HG03575 (cell line): ENCODE data around the gene FGFR2.

ENCODE experiments used
- ATAC-seq: cut with Tn5 transposase; IDR thresholded peaks from one replicate; pipeline ENCODE4 v1.9.1; 2021; ENCODE audit not compliant: unreplicated experiment, insufficient number of reproducible peaks, low FRiP score; ENCODE audit errors: extremely low read depth

The FGFR2 gene

DNA sequence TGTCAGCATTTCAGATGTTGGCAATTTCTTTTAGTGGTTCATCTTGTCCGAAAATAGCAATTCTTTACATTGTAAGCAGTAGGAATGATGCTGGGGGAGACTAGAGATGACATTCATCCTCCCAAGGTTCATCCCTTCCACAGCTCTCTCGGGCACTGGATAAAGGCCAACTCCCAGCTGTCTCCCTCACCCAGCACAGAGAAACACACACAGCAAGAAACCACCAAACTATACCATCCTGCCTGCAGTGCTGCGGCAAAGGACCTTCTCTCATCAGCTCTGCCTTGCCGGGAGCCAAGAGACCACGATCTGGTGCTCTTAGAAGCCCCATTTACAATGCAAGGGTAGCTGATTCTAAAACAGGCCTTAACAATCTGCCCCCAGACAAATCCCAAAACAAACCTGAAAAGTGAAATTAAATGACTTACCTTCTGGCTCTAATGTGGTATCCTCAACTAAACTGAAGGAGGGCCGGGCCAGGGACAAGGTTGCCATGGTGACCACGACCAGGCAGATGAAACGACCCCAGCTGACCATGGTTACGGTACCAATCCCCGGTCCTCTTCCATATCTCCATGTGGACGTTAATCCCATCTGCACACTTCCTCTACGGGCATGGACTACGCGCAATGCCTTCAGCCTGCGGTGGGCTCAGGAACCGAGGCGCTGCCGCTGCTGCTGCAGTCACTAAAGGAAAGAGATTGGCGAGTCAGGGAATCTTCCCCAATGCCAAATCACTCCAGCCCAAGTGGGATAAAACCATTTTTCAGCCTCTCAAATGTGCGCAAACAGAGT, 4.8 kb downstream of the FGFR2 start:
- ATAC-seq = no peak

DNA sequence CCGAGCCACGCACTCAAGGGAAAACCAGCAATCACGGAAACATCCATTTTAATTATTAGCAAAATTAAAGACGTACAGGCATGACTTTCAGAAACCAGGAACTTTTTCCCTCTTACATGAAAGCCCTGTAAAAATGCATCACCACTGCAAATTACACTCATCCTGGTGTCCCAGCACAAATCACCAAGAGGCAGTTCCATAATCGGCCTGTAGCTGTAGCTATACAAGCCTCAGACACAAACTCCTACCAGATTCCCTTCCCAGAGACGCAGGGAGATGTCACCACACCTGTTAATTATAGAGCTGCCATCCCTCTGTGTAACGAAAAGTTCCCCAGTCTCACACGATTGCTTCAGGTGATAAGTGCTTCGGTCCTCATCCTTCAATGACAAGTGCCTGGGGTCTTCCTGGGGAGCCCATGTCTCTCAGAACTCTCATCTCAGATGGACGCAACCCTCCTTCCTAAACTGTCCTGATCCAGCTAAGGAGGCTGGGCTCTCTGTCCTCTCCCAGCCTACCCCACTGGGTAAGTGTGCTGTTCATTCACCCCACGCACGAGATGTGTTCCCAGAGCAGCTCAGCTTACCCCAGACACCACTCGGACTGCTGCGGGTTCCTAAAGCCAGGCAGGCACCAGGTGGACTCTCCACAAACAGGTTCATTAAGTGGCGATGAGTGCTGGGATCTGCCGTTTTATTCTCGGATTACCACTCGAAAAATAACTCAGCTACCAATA, 5.9 kb downstream of the FGFR2 start:
- no peak for ATAC-seq

DNA sequence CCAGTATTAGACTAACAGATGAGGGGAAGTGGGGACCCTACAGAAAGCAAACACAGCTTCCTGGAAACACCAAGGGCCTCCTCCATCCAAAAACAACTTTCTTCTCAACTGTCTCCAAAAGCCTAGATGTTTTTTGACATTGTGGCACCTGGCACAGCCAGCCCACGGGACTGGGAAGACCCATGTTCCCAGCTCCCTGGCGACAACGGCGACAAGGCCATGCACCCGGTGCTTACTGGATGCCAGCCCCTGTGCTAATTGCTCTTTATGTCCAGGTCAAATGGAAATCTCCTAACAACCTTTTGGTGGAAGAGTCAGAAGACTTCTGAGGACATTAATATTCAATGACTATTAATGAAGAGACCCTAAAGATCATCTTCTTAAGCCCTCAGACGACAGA, 7.1 kb downstream of the FGFR2 start:
- no peak for ATAC-seq

DNA sequence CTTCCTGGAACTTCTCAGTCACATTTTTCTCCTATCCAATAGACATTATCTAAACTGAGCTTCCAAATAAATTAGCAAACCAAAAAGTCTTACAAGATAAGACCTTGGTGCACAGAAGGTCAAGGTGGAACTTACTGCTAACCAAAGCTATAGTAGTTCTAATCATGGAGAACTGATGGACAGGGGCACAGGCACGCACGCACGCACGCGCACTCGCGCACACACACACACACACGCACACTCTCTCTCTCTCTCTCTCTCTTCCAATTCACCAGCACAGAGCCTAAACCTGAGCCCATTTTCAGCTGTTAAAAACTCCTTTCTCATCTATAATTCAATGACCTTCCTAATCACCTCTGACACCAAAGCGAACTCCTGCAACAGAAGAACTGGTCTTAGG, 7.5 kb downstream of the FGFR2 start:
- ATAC-seq = no peak

DNA sequence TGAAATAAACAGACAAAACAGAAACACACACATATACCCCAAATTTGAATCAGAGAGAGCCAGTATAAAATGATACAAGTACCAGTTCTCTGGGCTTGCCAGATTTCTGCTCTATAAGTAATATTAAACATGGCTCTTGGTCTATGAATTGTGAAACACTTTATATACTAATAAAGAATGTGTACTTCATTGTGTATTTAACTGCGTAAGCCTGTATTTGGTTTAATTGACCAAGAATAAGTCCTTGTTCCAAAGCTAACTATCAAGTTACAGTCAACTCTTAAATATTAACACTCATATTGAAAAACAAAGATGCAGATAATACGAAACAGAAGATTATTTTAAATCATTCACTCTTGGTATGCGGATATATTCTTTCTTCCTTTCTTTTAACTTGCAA, 8.7 kb downstream of the FGFR2 start:
- no peak for ATAC-seq

DNA sequence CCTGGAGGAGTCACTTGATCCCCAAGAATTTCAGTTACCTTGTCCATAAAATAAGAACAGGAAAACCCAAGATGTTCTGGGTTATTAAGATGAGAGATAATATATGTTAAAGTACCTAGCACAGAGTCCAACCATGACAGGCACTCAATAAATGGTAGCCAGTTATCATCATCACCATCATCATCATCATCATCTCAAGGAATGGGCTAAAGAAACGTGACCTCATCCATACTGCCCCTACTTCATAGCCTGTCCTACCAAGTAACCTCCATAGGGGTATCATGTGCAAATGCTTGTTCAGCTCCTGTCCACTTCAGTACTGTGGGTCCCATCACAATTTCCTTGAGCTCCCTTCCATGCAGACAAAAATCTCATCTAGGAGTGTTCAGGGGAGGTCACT, 14.4 kb downstream of the FGFR2 start:
- ATAC-seq = no peak

DNA sequence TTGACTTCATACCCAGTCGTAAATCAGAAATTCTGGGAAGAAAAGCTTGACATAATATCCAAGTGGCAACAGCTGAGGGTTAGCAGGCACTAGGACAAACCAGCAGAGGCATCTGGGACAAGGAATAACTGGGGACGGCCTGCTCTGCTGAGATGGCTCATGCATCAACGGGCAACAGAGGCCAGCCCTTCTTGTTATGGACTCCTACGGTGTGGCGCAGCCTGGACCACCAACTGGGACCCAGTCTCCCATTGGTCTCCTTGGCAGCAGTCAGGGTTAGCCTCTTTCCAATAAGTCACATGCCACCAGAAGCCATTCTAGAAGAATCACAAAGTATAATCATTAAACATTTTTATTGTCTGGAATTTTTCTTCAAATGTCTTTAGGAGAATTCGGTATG, 15.0 kb downstream of the FGFR2 start:
- ATAC-seq = no peak

DNA sequence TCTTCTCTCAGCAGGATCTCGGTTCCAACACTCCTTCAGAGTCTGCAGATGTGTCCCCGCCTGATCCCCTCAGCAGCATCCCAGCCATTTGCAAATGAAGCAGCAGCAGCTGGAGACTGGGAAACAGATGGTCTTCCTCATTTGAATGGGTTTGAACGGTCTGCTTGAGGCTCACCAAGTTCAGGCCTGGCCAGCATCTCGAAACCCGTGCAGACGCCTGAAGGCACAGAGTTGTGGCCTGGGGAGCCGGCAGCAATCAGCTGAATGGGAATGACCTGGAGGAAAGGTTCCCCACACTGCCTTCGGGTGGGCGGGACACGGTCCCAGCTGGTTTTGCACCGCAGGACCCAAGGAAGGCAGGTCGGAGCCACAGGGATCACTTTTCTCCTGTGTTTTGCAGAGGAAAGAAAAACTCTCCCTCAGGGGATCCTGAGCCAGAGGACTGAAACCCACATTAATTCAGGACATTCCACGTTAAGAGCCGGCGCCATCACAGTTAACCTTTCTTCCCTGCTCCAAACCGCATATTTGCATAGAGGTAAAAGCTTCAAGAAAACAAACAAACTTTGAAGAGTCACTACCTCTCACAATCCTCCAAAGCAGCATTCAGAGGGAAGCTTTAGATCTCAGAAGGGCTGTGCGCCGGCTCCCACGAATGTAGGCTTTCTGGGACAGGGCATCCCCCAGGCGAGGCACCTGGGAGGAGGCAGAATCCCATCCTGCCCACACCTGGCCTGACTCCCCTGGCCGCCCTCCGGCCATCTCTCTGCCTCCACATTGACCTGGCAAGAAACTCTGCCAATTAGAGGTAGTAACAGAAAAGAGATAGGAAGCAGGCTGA, 17.7 kb downstream of the FGFR2 start:
- no peak for ATAC-seq

DNA sequence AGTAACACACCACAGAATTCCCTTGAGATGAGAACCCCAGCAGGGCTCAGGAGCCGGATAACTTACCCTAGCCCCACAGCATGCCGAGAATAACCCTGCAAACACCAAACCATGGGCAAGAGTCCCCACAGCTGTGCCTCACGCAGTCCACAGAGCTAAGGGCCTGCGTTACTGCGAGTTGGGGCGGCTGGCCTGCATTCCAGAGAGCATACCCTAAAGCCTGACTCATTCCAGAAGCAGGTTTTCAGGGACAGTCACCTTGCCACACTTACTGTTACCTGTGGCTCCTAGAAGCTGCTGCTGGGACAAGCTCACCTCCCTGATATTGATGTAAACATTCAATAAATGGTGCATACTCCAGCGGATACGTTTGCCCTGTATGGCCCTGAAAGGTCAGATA, 18.6 kb downstream of the FGFR2 start:
- no peak for ATAC-seq

DNA sequence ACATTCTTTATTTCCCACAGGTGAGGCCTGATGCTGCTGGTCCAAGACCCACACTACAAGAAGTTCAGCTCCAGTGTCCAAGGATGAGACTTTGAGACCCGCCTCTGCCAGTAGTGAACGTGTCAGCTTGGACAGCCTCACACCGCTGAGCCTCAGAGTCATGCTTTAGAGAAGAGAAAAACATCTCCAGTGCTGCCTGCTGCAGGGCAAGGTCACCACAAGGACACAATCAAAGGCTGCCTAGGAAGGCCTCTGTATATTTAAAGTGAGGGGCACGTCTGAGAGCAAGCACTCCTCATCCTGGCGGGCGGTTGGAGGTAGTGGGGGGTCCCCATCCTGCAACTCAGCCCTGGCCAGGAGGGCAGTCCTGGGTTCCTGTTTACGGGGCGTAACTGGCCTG, 19.3 kb downstream of the FGFR2 start:
- no peak for ATAC-seq

DNA sequence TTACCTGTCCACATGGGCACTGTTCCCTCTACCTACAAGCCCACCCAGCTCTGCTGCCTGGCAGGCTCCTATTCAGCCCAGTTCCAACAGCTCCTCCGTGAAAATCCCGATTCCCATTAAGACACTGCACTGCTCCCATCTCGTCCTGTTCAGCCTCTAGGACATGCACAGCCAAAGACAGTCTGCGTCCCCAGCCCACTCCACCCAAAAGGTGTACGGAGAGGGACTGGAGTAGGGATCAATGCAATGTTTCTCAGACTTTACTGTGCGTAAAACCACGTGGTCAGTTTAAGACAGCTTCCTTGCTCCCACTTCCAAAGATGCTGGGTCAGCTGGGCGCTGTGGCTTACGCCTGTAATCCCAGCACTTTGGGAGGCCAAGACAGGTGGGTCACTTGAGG, 19.9 kb downstream of the FGFR2 start:
- ATAC-seq = no peak

DNA sequence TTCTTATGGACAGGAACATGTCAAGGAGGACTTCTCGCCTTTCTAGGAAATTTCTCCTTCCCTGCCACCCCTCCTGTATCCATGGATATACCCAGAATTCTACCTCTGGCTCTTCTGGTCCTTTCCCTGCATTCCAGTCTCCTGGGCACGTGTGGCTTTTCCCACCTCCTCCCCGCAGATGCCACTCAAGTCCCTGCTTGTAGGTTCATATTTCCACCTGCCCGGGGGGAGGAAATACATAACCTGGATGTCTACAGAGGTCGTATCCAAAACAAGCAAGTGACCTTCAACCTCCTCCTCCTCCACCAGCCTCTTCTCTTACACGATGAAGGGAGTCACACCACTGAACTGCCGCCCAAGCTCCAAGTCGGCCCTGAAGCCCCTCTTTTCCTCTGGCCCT, 20.7 kb downstream of the FGFR2 start:
- no peak for ATAC-seq

DNA sequence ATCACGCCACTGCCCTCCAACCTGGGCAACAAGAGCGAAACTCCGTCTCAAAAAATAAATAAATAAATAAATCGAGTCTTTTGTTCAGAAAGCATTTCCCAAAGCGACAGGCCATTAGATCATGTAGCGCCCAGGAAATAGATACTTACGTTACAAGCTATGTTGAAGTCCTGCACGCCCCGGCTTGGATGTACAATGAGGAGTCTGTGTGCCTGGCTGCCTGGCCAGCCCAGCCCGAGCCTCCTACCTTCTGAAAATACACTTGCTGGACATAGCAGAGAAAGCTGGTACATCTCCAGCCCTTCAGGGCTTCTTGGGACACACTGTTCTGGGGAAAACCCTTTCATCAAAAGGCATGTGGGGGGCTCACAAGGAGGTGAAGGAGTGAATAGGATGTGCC, 22.1 kb downstream of the FGFR2 start:
- no peak for ATAC-seq

DNA sequence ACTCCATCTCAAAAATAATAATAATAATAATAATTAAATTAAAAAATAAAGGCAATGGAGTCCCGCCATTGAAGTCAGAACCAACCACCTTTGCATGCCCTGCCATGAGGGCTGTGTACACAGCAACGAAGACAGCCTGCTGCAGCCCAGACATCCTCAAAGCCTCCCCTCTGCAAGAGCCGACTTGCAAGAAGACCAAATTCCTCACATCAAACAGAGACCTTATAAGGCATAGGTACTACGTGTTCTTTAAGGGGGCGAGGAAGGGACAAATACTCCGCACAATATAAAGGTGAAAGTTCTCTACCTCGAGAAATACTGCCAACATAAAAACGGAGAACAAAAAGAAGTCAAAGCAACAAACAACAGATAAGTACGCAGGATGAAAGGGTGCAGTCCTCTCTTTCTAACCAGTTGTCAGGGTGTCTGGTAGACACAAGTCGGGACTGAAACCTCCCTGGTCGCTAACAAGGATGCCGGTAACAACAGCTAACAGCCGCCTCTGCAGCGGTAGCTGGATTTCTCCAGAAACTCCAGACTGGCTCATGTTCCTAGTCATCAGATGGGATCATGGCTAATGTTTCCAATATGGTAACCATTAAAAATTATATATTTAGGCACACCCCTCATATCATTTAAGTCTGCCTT, 23.6 kb downstream of the FGFR2 start:
- ATAC-seq = no peak

DNA sequence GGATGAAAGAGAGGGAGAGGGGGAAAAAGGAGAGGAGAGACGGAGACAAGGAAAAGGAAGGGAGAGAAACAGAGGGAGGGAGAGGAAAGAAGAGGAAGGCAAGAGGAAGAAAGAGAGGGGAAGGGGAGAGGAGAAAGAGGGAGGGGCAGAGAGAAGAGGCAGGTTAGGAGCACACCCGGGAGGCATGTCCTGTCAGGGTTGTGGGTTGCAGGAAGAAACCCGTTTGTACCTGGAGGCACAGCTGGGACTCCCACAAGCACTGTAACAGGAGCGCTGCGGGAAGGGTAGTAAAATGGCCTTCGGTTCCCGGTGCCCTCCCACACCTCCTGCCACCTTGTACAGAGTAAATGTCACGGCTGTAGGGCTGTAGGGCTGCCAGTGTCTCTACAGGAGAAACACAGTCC, 24.7 kb downstream of the FGFR2 start:
- ATAC-seq = no peak

DNA sequence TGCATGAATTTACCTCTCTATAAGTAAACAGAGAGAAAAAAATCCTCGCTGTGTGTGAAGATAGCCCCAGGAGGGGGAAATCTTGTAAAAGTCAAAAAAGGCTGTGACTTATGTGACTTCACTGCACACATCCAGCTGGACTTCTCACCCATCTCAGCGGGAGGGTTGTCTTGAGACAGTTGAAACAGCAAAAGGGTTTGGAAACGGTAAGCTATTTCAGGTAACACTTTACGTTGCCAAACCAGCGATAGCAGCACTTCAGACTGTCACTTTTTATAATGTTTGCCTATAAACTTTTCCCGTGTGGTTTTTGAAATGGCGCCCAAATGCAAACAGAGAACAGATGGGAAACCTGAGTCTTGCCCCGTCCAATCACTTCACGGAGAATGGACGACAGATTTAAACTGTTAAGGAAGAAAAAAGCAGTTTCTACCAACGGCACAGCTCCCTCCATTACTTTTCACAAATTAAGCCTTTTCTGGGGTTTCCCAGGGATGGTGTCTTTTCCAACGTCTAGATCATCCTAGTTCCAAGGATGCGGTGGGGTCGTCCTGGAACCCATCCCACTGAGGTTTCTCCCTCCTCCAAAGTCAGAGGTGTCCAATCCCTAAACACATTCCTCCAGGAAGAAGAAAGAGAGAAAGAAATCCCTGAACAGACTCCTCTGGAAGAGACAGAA, 25.2 kb downstream of the FGFR2 start:
- ATAC-seq = no peak

DNA sequence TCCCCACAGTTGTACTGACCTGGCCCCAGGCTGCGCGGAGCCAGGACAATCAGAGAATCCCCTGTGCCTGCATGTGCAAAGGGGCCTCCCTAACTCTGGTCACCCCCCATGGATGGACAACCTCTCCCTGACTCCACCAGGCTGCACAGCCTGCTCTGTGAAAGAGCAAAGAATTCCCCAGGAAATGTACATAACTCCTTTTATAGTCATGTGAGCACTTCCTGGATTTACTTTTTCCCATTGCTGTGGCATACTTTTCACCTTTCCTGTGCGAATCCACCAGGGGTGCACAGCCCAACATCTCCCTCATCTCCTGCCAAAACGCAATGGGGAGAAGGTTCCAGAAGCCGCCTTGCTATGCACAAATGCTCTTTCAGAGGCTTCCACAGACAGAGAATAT, 27.9 kb downstream of the FGFR2 start:
- ATAC-seq = no peak

DNA sequence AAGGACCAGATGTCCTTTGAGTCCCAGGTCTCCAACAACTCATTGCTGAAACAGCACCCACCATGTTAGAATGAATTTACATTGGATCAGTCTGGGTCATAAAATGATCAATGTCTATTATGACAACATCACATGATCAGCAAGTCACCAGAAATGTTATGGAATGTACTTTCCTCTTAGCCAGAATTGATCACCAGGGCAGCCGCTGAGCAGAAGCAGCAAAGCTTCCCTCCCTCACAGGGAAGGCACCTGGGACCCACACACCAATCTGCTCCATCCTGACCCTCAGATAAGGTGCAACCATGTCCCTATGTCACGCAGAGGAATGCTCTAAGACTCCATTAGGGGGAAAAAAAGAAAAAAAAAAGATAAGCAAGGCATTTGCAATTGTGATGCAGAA, 30.0 kb downstream of the FGFR2 start:
- no peak for ATAC-seq

DNA sequence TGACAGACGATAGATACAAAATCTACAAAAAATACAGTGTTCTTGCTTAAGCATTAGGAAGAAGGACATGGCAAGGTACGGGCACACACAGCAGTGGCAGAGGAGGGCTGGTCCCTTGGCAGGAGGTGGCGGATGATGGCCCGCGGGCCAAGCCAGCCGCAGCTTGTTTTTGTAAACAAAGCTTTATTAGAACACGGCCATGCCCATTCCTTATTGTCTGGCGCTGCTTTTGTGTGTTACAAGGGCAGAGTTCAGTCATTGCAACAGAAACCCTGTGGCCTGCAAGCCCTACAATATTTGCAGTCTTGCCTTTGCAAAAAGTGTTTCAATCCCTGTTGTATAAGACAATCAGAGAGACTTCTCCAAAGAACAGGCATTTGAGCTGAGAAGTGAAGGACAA, 30.7 kb downstream of the FGFR2 start:
- ATAC-seq = no peak
